ENCODE data around the gene GALNT6.

DNA sequence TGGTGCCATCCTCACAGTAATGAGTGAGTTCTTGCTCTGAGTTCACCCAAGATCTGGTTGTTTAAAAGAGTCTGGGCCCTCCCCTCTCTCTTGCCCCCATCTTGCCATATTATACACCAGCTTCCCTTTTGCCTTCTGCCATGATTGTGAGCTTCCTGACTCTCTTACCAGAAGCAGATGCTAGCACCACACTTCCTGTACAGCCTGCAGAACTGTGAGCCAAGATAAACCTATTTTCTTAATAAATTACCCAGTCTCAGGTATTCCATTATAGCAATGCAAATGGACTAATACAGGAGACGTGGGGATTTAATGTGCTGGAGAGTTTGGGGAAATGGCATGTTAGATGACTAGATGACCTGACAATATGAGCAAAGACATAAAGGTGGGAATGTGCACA lies 46.2 kb upstream of the GALNT6 start:
- TF ChIP-seq, protein P1, sequence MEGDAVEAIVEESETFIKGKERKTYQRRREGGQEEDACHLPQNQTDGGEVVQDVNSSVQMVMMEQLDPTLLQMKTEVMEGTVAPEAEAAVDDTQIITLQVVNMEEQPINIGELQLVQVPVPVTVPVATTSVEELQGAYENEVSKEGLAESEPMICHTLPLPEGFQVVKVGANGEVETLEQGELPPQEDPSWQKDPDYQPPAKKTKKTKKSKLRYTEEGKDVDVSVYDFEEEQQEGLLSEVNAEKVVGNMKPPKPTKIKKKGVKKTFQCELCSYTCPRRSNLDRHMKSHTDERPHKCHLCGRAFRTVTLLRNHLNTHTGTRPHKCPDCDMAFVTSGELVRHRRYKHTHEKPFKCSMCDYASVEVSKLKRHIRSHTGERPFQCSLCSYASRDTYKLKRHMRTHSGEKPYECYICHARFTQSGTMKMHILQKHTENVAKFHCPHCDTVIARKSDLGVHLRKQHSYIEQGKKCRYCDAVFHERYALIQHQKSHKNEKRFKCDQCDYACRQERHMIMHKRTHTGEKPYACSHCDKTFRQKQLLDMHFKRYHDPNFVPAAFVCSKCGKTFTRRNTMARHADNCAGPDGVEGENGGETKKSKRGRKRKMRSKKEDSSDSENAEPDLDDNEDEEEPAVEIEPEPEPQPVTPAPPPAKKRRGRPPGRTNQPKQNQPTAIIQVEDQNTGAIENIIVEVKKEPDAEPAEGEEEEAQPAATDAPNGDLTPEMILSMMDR (IDR thresholded peaks at IDR 0.05), result no peak
- TF ChIP-seq POLR2A (IDR thresholded peaks at IDR 0.05), result no peak

All from heart left ventricle (tissue), 13 donors.